ENCODE measurements around the gene DHCR7.

DNA sequence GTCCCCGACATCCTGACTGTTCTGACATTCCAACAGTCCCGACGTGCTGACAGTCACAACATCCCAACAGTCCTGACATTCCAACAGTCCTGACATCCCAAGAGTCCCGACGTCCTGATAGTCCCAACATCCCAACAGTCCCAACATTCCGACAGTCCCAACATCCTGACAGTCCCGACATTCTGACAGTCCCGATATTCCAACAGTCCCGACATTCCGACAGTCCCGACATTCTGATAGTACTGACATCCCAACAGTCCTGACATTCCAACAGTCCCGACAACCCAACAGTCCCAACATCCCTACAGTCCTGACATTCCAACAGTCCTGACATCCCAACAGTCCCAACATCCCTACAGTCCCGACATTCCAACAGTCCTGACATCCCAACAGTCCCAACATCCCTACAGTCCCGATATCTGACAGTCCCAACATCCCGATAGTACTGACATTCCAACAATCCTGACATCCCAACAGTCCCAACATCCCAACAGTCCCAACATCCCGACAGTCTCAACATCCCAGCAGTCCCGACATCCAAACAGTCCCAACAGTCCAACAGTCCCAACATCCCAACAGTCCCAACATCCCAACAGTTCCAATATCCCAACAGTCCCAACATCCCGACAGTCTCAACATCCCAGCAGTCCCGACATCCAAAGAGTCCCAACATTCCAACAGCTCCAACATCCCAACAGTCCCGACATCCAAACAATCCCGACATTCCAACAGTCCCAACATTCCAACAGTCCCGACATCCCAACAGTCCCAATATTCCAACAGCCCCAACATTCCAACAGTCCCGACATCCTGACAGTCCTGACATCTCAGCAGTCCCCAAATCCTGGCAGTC, 60.2 kb downstream of the DHCR7 start:
- no peak for TF ChIP-seq CTCF (conservative IDR thresholded peaks at IDR 0.05; ENCODE audit: low read depth, low read length)
- TF ChIP-seq EZH2 (IDR thresholded peaks at IDR 0.05; ENCODE audit: borderline replicate concordance, low read depth, low read length, poor library complexity, severe bottlenecking) = no peak
